SKM-1 treated with dmso at 0.1 percent for 144 hours (cell line): Measurements from ENCODE around the gene PTPA.
"Not testable (repeated sequence)": the region's sequence is repeated elsewhere in the genome, so short reads cannot be mapped to it uniquely, and the experiment has no call there.

Source experiments
- DNase-seq: peaks from one replicate; lab custom pipeline; 2025; ENCODE audit not compliant: unreplicated experiment; lab: John Stamatoyannopoulos, UW

Gene PTPA

DNA sequence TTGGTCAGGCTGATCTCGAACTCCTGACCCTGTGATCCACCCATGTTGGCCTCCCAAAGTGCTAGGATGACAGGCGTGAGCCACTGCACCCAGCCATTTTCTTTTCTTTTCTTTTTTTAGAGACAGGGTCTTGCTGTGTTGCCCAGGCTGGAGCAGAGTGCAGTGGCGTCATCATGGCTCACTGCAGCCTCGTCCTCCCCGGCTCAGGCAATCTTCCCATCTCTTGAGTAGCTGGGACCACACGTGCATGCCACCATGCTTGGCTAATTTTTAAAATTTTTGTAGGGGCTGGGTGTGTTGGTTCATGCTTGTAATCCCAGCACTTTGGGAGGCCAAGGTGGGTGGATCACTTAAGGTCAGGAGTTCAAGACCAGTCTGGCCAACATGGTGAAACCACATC is 85.8 kb downstream of the PTPA start:
- DNase-seq, result not testable (repeated sequence)

DNA sequence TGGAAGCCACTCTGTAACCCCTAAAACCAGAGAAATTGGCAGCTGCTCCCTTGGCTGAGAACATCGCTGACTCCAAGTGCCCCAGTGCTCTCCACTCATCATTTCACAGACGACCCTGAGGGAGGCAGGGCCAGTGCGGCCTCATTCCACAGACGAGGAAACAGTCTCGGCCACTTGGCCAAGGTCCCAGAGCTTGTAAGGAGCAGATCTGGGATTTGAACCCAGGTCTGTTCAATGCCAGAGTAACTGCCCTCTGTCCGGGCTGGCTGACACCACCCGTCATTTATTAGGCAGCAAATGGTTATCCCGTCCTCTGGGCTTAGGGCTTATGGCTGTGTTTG is 86.7 kb downstream of the PTPA start:
- DNase-seq, result no peak
